Heart left ventricle (tissue), 16 donors: Measurements from ENCODE around the gene C1orf141. TPM values are rescaled to one million over a fixed set of nuclear protein-coding genes. Genes with fewer than 3 reads are reported as not detected.
A peak's percentile ranks its signal among the peaks of the same experiment; 100 is the strongest.

Source experiments
- ATAC-seq, 4 donors: fragments of 200-7000 bp; cut with Tn5 transposase; one replicate each; pipeline ENCODE4 v1.9.1; 2020 to 2022; ENCODE audit warnings: moderate library complexity in 4 of 4, mild to moderate bottlenecking in 3 of 4, moderate number of reproducible peaks in 1 of 4
- DNase-seq, 5 donors: peaks; one replicate each; pipeline ENCODE4 v3.0.0-alpha.2; 2020
- H3K27ac ChIP-seq, 12 donors: fragments of 200-600 bp; sonication (generic) in 4 of 12; one replicate each; pipeline versions ENCODE4 v1.5.0 to v1.8.0; 2016 to 2022; ENCODE audit warnings: mild to moderate bottlenecking in 2 of 12
- H3K27me3 ChIP-seq, 9 donors: fragments of 200-600 bp; sonication (generic) in 2 of 9; one replicate each; pipeline versions ENCODE4 v1.5.1 to v1.8.0; 2016 to 2022; ENCODE audit warnings: mild to moderate bottlenecking in 3 of 9
- H3K36me3 ChIP-seq, 9 donors: fragments of 200-600 bp; sonication (generic) in 2 of 9; one replicate each; pipeline versions ENCODE4 v1.5.0 to v1.8.0; 2018 to 2022; ENCODE audit warnings: mild to moderate bottlenecking in 2 of 9
- H3K4me1 ChIP-seq, 12 donors: fragments of 200-600 bp; sonication (generic) in 4 of 12; one replicate each; pipeline versions ENCODE4 v1.5.0 to v1.8.0; 2016 to 2022; ENCODE audit warnings: mild to moderate bottlenecking in 3 of 12
- H3K4me3 ChIP-seq, 12 donors: fragments of 200-600 bp; sonication (generic) in 4 of 12; one replicate each; pipeline versions ENCODE4 v1.5.0 to v1.8.0; 2017 to 2022; ENCODE audit warnings: mild to moderate bottlenecking in 9 of 12, moderate library complexity in 4 of 12
- H3K9me3 ChIP-seq, 12 donors: fragments of 200-600 bp; sonication (generic) in 4 of 12; one replicate each; pipeline versions ENCODE4 v1.5.0 to v1.8.0; 2016 to 2022; ENCODE audit warnings: mild to moderate bottlenecking in 1 of 12
- POLR2A ChIP-seq, 2 donors: fragments of 450-650 bp; IDR thresholded peaks; one replicate each; pipeline ENCODE4 v1.6.1; 2017; ENCODE audit warnings: antibody characterized with exemption in 2 of 2, mild to moderate bottlenecking in 2 of 2, moderate library complexity in 2 of 2
- WGBS, 4 donors: extraction: QIAGEN DNeasy Blood & Tissue Kit in 2 of 4; methylation state at CpG; one replicate each; pipeline versions ENCODE4 v1.1.5 to v1.1.7; 2013 to 2018; 5-methylcytosine and 5-hydroxymethylcytosine counted together
- intact Hi-C, 10 donors: fragments of 100-400 bp; cut with DNase I; formaldehyde crosslinking; loops; one replicate each; pipeline versions ENCODE4 v1.11.1 to v1.14.2; 2022
- polyA plus RNA-seq, 2 donors: library from polyadenylated mRNA; stranded (reverse); fragments of 200-250 nt; gene quantifications; one replicate each; pipeline ENCODE4 v1.2.3, GENCODE V29; 2013
- total RNA-seq, 9 donors: library from RNA; depleted of rRNA in 2 of 9; stranded (reverse); fragments of >200 nt in 2 of 9; fragmentation: NEBNext Ultra II Directional in 3 of 9; extraction: Animal tissue kit (Norgen Biotek cat#: 25700) in 3 of 9; gene quantifications; one replicate each; pipeline versions ENCODE4 v1.1.0 to v1.2.4, GENCODE V29; 2016 to 2023
- TF ChIP-seq, protein P1 (sequence below), 12 donors: fragments of 200-600 bp; sonication (generic) in 4 of 12; IDR thresholded peaks; one replicate each; pipeline versions ENCODE4 v1.5.0 to v1.8.0; 2018 to 2022; ENCODE audit warnings: antibody characterized with exemption in 12 of 12, mild to moderate bottlenecking in 5 of 12
- donor health status: ischemic (EF 13 %, LVEDD 7.1; RV severe dilation, severe dysfunction).
- donor health status: healthy with polysubstance abuse.
- donor health status: DM: no; HTN: yes; CAD: no.
- donor health status: DM: no; HTN: no; CAD: no.
- donor health status: ischemic (EF 25% LVEDD 6.9; RV normal size, moderate dysfunction).
- donor health status: ischemic (EF 25% LVEDD 5.7; RV mildly dilated, moderate dysfunction).
- donor health status: healthy.
- donor health status: DM: yes; HTN: yes; CAD: no.
- donor health status: ischemic (EF 35%, LVEDD 5.7; RV mildly dilated, moderate dysfunction).
- donor health status: nonischemic (EF 11% LVEDD 7.7; RV severe dilation, severe dysfunction).
- donor health status: DM: yes; HTN: yes; CAD: no.
- donor health status: PGD.
- donor health status: ischemic (EF 29% LVEDD 5.4; RV normal size, mild dysfunction).
- donor health status: nonischemic (EF 23%, LVEDD 6.1; RV moderate dilation, normal function).

The C1orf141 gene
- total and polyA plus RNA-seq, 11 donors: not detected

DNA sequence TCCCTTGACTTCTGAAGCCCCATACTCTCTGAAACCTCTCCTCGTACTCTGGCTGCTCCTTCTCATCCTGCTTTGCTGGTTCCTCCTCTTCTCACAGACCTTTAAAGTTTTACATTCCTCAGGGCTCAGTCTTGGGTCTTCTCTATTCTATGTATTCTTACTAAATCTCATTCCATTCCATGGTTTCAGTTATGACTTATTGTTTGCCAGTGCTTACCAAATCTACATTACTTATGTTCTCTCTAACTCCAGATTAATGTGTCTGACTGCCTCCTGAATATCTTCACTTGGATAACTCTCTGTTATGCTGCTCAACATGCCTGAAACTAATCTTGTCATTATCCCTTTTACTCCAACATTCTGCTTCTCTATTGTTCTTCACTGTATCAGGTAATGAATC, 75.4 kb downstream of the C1orf141 start:
- WGBS, 4 donors: 81 to 86% (median 83%) methylated on average over 1 of the region's 1 CpG
- DNase-seq: no peak
- no peaks in the 10 kb centered on the region for H3K9me3 ChIP-seq
- H3K4me1 ChIP-seq: peaks cover 0 to 7% (median 0%) of the 10 kb centered on the region in 12 donors
- no peaks in the 10 kb centered on the region for H3K27me3 ChIP-seq
- no peak overlapping the region for H3K4me3 ChIP-seq
- H3K27ac ChIP-seq: no peak overlapping the region
- ATAC-seq: no peak
- no peaks in the 10 kb centered on the region for H3K36me3 ChIP-seq
- intact Hi-C loops: loop anchor here in 2 of 10 donors (10.0 kb wide), 2 partner anchors 295 to 305 kb away; partner anchors contain the start of gene DYNLT5 (in 1 of the 2)
- no peak for TF ChIP-seq POLR2A (IDR thresholded peaks at IDR 0.05)
- TF ChIP-seq, protein P1, sequence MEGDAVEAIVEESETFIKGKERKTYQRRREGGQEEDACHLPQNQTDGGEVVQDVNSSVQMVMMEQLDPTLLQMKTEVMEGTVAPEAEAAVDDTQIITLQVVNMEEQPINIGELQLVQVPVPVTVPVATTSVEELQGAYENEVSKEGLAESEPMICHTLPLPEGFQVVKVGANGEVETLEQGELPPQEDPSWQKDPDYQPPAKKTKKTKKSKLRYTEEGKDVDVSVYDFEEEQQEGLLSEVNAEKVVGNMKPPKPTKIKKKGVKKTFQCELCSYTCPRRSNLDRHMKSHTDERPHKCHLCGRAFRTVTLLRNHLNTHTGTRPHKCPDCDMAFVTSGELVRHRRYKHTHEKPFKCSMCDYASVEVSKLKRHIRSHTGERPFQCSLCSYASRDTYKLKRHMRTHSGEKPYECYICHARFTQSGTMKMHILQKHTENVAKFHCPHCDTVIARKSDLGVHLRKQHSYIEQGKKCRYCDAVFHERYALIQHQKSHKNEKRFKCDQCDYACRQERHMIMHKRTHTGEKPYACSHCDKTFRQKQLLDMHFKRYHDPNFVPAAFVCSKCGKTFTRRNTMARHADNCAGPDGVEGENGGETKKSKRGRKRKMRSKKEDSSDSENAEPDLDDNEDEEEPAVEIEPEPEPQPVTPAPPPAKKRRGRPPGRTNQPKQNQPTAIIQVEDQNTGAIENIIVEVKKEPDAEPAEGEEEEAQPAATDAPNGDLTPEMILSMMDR (IDR thresholded peaks at IDR 0.05): no peak

DNA sequence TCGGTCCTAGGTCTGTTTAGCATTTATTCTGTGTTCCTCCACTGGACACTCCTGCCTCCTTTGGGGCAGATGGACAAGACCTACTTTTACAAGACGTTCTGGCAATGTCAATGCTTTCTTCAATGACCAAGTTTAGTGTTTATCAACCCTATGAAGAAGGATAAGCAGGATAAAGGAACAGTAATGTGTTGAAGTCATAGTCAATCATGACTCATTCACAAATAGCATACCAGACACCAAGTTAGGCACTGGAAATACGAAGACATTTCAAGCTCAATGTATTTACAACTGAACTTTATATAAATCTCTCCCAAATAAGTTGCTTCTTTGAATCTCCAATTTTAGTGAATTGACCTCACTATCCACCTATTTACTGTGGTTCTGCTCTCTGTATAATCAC, 76.0 kb downstream of the C1orf141 start:
- no peaks in the 10 kb centered on the region for H3K36me3 ChIP-seq
- 68 to 77% (median 73%) methylated on average over 3 of the region's 3 CpGs for WGBS, 4 donors
- H3K4me1 ChIP-seq: peaks cover 0 to 7% (median 0%) of the 10 kb centered on the region in 12 donors
- DNase-seq (no peak), ATAC-seq (no peak)
- TF ChIP-seq, protein P1 (IDR thresholded peaks at IDR 0.05): no peak
- TF ChIP-seq POLR2A (IDR thresholded peaks at IDR 0.05): no peak
- no peak overlapping the region for H3K4me3 ChIP-seq
- no peaks in the 10 kb centered on the region for H3K9me3 ChIP-seq
- no peaks in the 10 kb centered on the region for H3K27me3 ChIP-seq
- H3K27ac ChIP-seq: no peak overlapping the region
- intact Hi-C loops: loop anchor here in 2 of 10 donors (10.0 kb wide), 2 partner anchors 294 to 304 kb away; partner anchors contain the start of gene DYNLT5 (in 1 of the 2)

DNA sequence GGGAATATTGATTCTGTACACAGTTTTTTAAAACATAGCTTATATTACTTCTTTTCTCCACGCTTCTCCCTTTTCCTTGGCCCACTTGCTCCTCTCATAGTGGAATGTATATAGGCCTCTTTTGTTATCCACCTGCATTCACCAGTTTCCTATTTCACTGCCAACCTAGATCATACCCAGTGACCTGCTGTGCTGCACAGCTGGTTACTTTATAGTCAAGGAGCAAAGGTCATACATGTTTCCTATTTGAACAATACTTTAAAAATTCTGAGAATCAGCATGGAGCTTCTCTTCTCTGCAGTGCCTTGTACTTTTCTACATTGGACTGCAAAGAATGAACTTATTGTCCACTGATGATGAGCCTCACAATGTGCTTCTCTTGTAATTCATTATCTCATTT, 76.5 kb downstream of the C1orf141 start:
- intact Hi-C loops: loop anchor here in 2 of 10 donors (10.0 kb wide), 2 partner anchors 293 to 303 kb away; partner anchors contain the start of gene DYNLT5 (in 1 of the 2)
- ATAC-seq (no peak), DNase-seq (no peak)
- TF ChIP-seq POLR2A (IDR thresholded peaks at IDR 0.05): no peak
- TF ChIP-seq, protein P1 (IDR thresholded peaks at IDR 0.05): no peak
- peaks cover 0 to 7% (median 0%) of the 10 kb centered on the region in 12 donors for H3K4me1 ChIP-seq
- WGBS, 4 donors: 91 to 100% (median 97%) methylated on average over 1 of the region's 1 CpG
- H3K4me3 ChIP-seq: no peak overlapping the region
- no peaks in the 10 kb centered on the region for H3K27me3 ChIP-seq
- no peaks in the 10 kb centered on the region for H3K9me3 ChIP-seq
- H3K27ac ChIP-seq: no peak overlapping the region
- no peaks in the 10 kb centered on the region for H3K36me3 ChIP-seq

DNA sequence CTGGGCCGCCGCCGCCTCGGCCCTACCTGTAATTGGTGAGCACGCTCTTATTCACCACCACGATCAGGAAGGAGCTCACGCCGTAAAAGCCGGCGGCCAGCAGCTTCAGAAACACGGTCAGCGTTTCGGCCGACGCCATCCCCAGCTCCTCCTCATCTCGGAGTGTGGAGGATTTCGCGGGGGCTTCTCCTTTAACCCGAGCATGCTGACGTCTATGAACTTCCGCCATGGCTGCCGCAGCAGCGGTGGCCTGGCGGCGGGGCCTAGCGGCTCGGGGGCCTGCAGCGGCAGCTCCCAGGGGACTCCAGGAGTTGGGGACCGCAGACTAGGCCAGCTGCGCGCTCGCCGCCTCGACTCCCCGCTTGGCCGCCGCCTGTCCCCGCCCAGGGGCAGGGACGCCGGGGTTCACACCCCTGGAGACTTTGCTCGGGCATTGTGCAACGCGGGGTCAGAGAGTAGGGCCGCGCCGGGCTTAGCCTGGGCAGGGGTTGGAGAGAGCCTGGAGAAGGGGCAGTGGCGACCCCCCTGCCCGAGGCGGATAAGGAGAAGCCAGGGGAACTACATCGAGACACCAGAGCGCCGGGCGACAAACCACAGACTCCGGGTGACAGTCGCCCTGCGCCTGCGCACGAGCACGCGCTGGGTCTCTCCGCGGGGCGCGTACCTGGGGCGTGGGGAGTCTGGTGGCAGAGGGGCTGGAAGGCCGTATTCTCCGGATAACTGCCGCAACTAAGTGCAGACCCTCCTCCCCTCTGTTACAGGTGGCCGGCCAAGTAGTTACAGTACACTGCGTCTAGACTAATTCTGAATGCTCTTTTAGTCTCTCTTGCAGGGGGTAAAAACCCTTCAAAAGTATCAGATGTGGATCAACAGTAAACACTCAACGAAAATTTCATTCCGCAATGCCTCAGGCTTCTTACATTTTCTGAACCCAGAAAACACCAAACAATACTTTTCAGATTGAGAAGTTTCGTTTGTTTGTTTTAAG, 80.7 kb downstream of the C1orf141 start, which contains the start of gene SLC35D1:
SLC35D1 (minus strand) TSS at position 364 of the 988 bp plus-strand sequence; CDS start at position 229, 135 bp downstream.
- peak within 1 kb of the TSS; percentile 88 to 99 (median 96) for H3K27ac ChIP-seq
- H3K4me3 ChIP-seq: peak within 1 kb of the TSS; percentile 70 to 95 (median 80)
- ATAC-seq: peak; percentile 76 to 94 (median 84)
- no peaks in the 10 kb centered on the region for H3K9me3 ChIP-seq
- peak; percentile 75 to 85 (median 81) for DNase-seq
- intact Hi-C loops: loop anchor here in 6 of 10 donors (5.0 to 10.0 kb wide), 8 partner anchors 42 to 299 kb away; partner anchors contain the start of genes DNAI4 (in 1 of the 6), DYNLT5 (in 1 of the 6) and MIER1 (in 1 of the 6)
- peaks cover 0 to 20% (median 13%) of the 10 kb centered on the region in 9 donors for H3K36me3 ChIP-seq
- no peaks in the 10 kb centered on the region for H3K27me3 ChIP-seq
- WGBS, 4 donors: 1 to 3% (median 1%) methylated on average over 30 to 73 of the region's 73 CpGs
- peak in 1 of 2 donors; percentile 81 for TF ChIP-seq POLR2A (IDR thresholded peaks at IDR 0.05)
- TF ChIP-seq, protein P1 (IDR thresholded peaks at IDR 0.05): no peak
- peaks cover 0 to 28% (median 22%) of the 10 kb centered on the region in 12 donors for H3K4me1 ChIP-seq
